ENCODE data around the gene RNF121. TPM values are rescaled to one million over a fixed set of nuclear protein-coding genes. Genes with fewer than 3 reads are reported as not detected.

The RNF121 gene
- total and polyA plus RNA-seq, 2 donors (not counting 1 experiment from before 2014, with no cell fraction given), result 31.7 to 56.0 TPM

DNA sequence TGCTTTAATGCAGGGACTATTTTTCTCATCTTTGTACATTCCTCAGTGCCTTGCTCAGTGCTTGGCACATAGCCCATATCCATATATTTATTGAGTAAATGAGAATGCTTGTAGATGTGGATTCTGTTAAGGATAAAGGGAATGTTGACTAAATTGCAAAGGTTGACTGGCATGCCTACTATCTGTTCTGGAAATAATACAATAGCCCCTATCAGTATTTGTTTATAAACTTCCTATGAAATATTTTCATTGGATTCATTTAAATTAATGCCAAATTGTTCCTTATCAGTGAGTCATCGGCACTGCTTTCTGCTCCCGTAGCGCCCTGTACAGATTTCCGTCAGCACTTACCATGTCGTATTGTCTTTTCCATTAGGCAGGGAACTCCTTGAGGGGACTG, 8.0 kb downstream of the RNF121 start:
- no peak overlapping the region for H3K27ac Mint-ChIP-seq
- H3K9me3 Mint-ChIP-seq (ENCODE audit: insufficient read depth), result no peaks in the 10 kb centered on the region
- intact Hi-C loops (cut with micrococcal nuclease), result no loop called here
- Histone ChIP-seq H3K9ac (ENCODE audit: low read length) (no peak overlapping the region), H4K20me1 (ENCODE audit: control insufficient read depth, insufficient read depth, low read length, poor library complexity, severe bottlenecking) (peaks cover 5% of the 10 kb centered on the region), H3K79me2 (ENCODE audit: control insufficient read depth, insufficient read depth, low read length) (peaks cover 94% of the 10 kb centered on the region), H3K4me1 (ENCODE audit: control insufficient read depth in 2 of 2, insufficient read depth in 2 of 2, low read length in 2 of 2) (peaks cover 13 to 19% of the 10 kb centered on the region in 2 donors), H3K36me3 (replicated peaks in 1 of 2; ENCODE audit: control extremely low read depth in 1 of 2, control insufficient read depth in 1 of 2, extremely low read depth in 1 of 2, insufficient read depth in 2 of 2, low read length in 1 of 2) (peaks cover 0 to 3% of the 10 kb centered on the region in 2 experiments), H3K4me2 (replicated peaks; ENCODE audit: low read depth, low read length, poor library complexity, severe bottlenecking) (no peak overlapping the region), H3K4me3 (ENCODE audit: control extremely low read depth in 1 of 5, extremely low read depth in 1 of 5, insufficient read depth in 1 of 5, low read depth in 2 of 5, low read length in 4 of 5) (no peak overlapping the region), H3K27me3 (replicated peaks in 1 of 4; ENCODE audit: control extremely low read depth in 1 of 4, control insufficient read depth in 3 of 4, insufficient read depth in 4 of 4, low read length in 3 of 4) (no peaks in the 10 kb centered on the region), H2AFZ (ENCODE audit: insufficient read depth, low read depth, low read length, poor library complexity, severe bottlenecking) (no peak overlapping the region), H3K9me3 (ENCODE audit: control extremely low read depth in 1 of 3, control insufficient read depth in 2 of 3, insufficient read depth in 1 of 3, low read length in 2 of 3) (no peaks in the 10 kb centered on the region), H3K27ac (ENCODE audit: low read length in 2 of 2) (no peak overlapping the region)
- no peak for DNase-seq
- H3K4me3 Mint-ChIP-seq, result no peak overlapping the region
- POLR2A ChIA-PET, result no interaction called here
- peaks cover 28% of the 10 kb centered on the region for H3K4me1 Mint-ChIP-seq
- CTCF ChIA-PET, result no interaction called here
- H3K27me3 Mint-ChIP-seq, result no peaks in the 10 kb centered on the region
- ATAC-seq (ENCODE audit: low read depth), result no peak
- WGBS (ENCODE audit: insufficient coverage), result 67% methylated on average over 3 of the region's 5 CpGs
- TF ChIP-seq, protein P1, sequence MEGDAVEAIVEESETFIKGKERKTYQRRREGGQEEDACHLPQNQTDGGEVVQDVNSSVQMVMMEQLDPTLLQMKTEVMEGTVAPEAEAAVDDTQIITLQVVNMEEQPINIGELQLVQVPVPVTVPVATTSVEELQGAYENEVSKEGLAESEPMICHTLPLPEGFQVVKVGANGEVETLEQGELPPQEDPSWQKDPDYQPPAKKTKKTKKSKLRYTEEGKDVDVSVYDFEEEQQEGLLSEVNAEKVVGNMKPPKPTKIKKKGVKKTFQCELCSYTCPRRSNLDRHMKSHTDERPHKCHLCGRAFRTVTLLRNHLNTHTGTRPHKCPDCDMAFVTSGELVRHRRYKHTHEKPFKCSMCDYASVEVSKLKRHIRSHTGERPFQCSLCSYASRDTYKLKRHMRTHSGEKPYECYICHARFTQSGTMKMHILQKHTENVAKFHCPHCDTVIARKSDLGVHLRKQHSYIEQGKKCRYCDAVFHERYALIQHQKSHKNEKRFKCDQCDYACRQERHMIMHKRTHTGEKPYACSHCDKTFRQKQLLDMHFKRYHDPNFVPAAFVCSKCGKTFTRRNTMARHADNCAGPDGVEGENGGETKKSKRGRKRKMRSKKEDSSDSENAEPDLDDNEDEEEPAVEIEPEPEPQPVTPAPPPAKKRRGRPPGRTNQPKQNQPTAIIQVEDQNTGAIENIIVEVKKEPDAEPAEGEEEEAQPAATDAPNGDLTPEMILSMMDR (IDR thresholded peaks at IDR 0.05), result no peak
- no peak for TF ChIP-seq EZH2 (IDR thresholded peaks at IDR 0.05; ENCODE audit: borderline replicate concordance, insufficient read depth, low read depth, low read length, poor library complexity, severe bottlenecking)

DNA sequence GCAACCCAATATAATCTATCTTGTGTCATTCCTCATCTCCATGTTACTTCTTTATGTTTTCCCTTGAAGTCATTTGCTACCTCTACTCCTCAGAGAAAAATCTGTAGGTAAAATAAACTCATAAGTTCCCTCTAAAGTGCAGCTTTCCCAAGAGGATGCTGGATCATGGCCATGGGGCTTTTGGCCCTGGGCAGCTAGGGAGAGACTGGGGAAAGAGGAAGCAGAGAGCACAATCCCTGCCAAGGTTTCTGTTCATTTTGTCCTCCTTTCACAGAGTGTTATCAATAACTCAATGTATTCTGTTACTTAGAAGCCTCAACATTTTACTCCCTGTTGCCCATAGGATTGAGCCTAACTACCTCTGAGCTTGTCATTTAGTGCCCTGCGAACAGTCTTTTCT, 9.0 kb downstream of the RNF121 start:
- no peaks in the 10 kb centered on the region for H3K27me3 ChIP-seq (replicated peaks in 1 of 4; ENCODE audit: control extremely low read depth in 1 of 4, control insufficient read depth in 3 of 4, insufficient read depth in 4 of 4, low read length in 3 of 4)
- TF ChIP-seq, protein P1 (IDR thresholded peaks at IDR 0.05), result no peak
- TF ChIP-seq EZH2 (IDR thresholded peaks at IDR 0.05; ENCODE audit: borderline replicate concordance, insufficient read depth, low read depth, low read length, poor library complexity, severe bottlenecking), result no peak
- ChIA-PET CTCF (interaction anchor here (0.7 kb wide), 1 partner anchor 32 kb away, joined by 3 read pairs; no protein-coding TSS in a partner anchor), POLR2A (no interaction called here)
- no peak for DNase-seq
- ATAC-seq (ENCODE audit: low read depth), result no peak
- H3K36me3 ChIP-seq (replicated peaks in 1 of 2; ENCODE audit: control extremely low read depth in 1 of 2, control insufficient read depth in 1 of 2, extremely low read depth in 1 of 2, insufficient read depth in 2 of 2, low read length in 1 of 2), result peaks cover 0 to 3% of the 10 kb centered on the region in 2 experiments
- H3K27ac ChIP-seq (ENCODE audit: low read length in 2 of 2), result no peak overlapping the region
- peaks cover 93% of the 10 kb centered on the region for H3K79me2 ChIP-seq (ENCODE audit: control insufficient read depth, insufficient read depth, low read length)
- H3K9me3 ChIP-seq (ENCODE audit: control extremely low read depth in 1 of 3, control insufficient read depth in 2 of 3, insufficient read depth in 1 of 3, low read length in 2 of 3), result no peaks in the 10 kb centered on the region
- H3K4me2 ChIP-seq (replicated peaks; ENCODE audit: low read depth, low read length, poor library complexity, severe bottlenecking), result no peak overlapping the region
- H2AFZ ChIP-seq (ENCODE audit: insufficient read depth, low read depth, low read length, poor library complexity, severe bottlenecking), result no peak overlapping the region
- no peaks in the 10 kb centered on the region for H3K9me3 Mint-ChIP-seq (ENCODE audit: insufficient read depth)
- peaks cover 13 to 19% of the 10 kb centered on the region in 2 donors for H3K4me1 ChIP-seq (ENCODE audit: control insufficient read depth in 2 of 2, insufficient read depth in 2 of 2, low read length in 2 of 2)
- intact Hi-C loops (cut with micrococcal nuclease), result no loop called here
- peaks cover 21% of the 10 kb centered on the region for H3K4me1 Mint-ChIP-seq
- no peak overlapping the region for H3K9ac ChIP-seq (ENCODE audit: low read length)
- no CpG with 5 or more reads among the region's 1 CpG for WGBS (ENCODE audit: insufficient coverage)
- H3K27ac Mint-ChIP-seq, result no peak overlapping the region
- peaks cover 5% of the 10 kb centered on the region for H4K20me1 ChIP-seq (ENCODE audit: control insufficient read depth, insufficient read depth, low read length, poor library complexity, severe bottlenecking)
- no peaks in the 10 kb centered on the region for H3K27me3 Mint-ChIP-seq
- no peak overlapping the region for H3K4me3 ChIP-seq (ENCODE audit: control extremely low read depth in 1 of 5, extremely low read depth in 1 of 5, insufficient read depth in 1 of 5, low read depth in 2 of 5, low read length in 4 of 5)
- H3K4me3 Mint-ChIP-seq, result no peak overlapping the region
